ENCODE measurements around the gene IFITM5. TPM values are rescaled to one million over a fixed set of nuclear protein-coding genes. Genes with fewer than 3 reads are reported as not detected.
"Not testable (repeated sequence)": the region's sequence is repeated elsewhere in the genome, so short reads cannot be mapped to it uniquely, and the experiment has no call there.

Gene IFITM5
- total RNA-seq, 1 donor from 2014 or later, result not detected

- intact Hi-C loops (cut with micrococcal nuclease), result loop anchor here (2.0 kb wide), 4 partner anchors 43 to 137 kb away; partner anchors contain the start of genes BET1L and RIC8A
These were observed 12.9 kb upstream of the IFITM5 start for GRCh38 chr11:312092-312816.

- intact Hi-C loops (cut with micrococcal nuclease), result not testable (repeated sequence)
These were observed 11.9 kb upstream of the IFITM5 start for GRCh38 chr11:311013-311748.

- intact Hi-C loops (cut with micrococcal nuclease), result not testable (repeated sequence)
These were observed 10.8 kb upstream of the IFITM5 start for GRCh38 chr11:309979-310572.

- intact Hi-C loops (cut with micrococcal nuclease), result loop anchor here (1.0 kb wide), 1 partner anchor 101 kb away; no protein-coding TSS in a partner anchor
These were observed 9.7 kb upstream of the IFITM5 start for GRCh38 chr11:308740-309665.

- intact Hi-C loops (cut with micrococcal nuclease), result loop anchor here (1.0 kb wide), 1 partner anchor 100 kb away; no protein-coding TSS in a partner anchor
These were observed 8.7 kb upstream of the IFITM5 start, which contains the start of gene IFITM2 for GRCh38 chr11:307766-308708. Gene IFITM2, plus strand, starts transcription at chr11:307816. Its CDS starts 377 bp downstream, at chr11:308193.

- intact Hi-C loops (cut with micrococcal nuclease), result no loop called here
These were observed 7.5 kb upstream of the IFITM5 start for GRCh38 chr11:306645-307371.

GRCh38 chr11:305844-306211 is 6.5 kb upstream of the IFITM5 start:
- intact Hi-C loops (cut with micrococcal nuclease), result no loop called here

GRCh38 chr11:304915-305843 is 5.9 kb upstream of the IFITM5 start:
- intact Hi-C loops (cut with micrococcal nuclease), result no loop called here

GRCh38 chr11:304061-304506 is 4.8 kb upstream of the IFITM5 start:
- intact Hi-C loops (cut with micrococcal nuclease), result no loop called here

GRCh38 chr11:303363-303762 is 4.0 kb upstream of the IFITM5 start:
- intact Hi-C loops (cut with micrococcal nuclease), result no loop called here

- intact Hi-C loops (cut with micrococcal nuclease), result no loop called here
These were observed 817 bp upstream of the IFITM5 start for GRCh38 chr11:299951-300735.

GRCh38 chr11:298406-299065 is 790 bp downstream of the IFITM5 start:
- intact Hi-C loops (cut with micrococcal nuclease), result no loop called here

GRCh38 chr11:297586-298405 is 1.5 kb downstream of the IFITM5 start:
- intact Hi-C loops (cut with micrococcal nuclease), result no loop called here

GRCh38 chr11:297051-297585 is 2.2 kb downstream of the IFITM5 start:
- intact Hi-C loops (cut with micrococcal nuclease), result no loop called here

All from T-helper 2 cell treated with Interferon-gamma antibody and Interleukin-4, amounts not matched to agents 100 ng/mL and 5 ng/mL, for 36 hours (primary cell).